Daoy (cell line): Measurements from ENCODE around the gene RFX7. TPM values are rescaled to one million over a fixed set of nuclear protein-coding genes. Genes with fewer than 3 reads are reported as not detected.

Experiments used
- DNase-seq: peaks from one replicate; pipeline ENCODE4 v3.0.0-alpha.2; 2015; ENCODE audit warnings: low read depth
- total RNA-seq: library from RNA; depleted of rRNA; stranded (reverse); fragments of >200 nt; shearing (Covaris generic); gene quantifications from 2 replicates; pipeline ENCODE4 v1.2.3, GENCODE V29; 2014; rRNA removed

RFX7 gene
- total RNA-seq, 1 experiment from 2014 or later = 2.6 TPM

GRCh38 chr15:56045068-56045748, 198.5 kb downstream of the RFX7 start:
- no peak for DNase-seq

GRCh38 chr15:56042982-56043980, 200.4 kb downstream of the RFX7 start:
- DNase-seq = no peak

- no peak for DNase-seq
Measured at GRCh38 chr15:56042498-56042897, 201.2 kb downstream of the RFX7 start.

- DNase-seq = peak; percentile 19
Measured at GRCh38 chr15:56042031-56042430, 201.6 kb downstream of the RFX7 start.

GRCh38 chr15:56040081-56041035, 203.3 kb downstream of the RFX7 start:
- DNase-seq = peak; percentile 94

GRCh38 chr15:56038707-56039106, 205.0 kb downstream of the RFX7 start:
- DNase-seq = no peak

GRCh38 chr15:56038015-56038414, 205.7 kb downstream of the RFX7 start:
- DNase-seq = no peak

Other genes with a start within 250 kb of the RFX7 start
- 7.3 and 13.5 TPM in 2 replicates for gene TEX9, start 121.5 kb upstream of the RFX7 start, total RNA-seq
- gene MNS1, start 221.3 kb upstream of the RFX7 start, total RNA-seq = 10.4 and 12.3 TPM in 2 replicates